Heart left ventricle (tissue), 13 donors: ENCODE results near the gene RBM26.

ENCODE experiments used
- CTCF ChIP-seq, 12 donors: fragments of 200-600 bp; sonication (generic) in 4 of 12; IDR thresholded peaks; one replicate each; pipeline versions ENCODE4 v1.5.0 to v1.8.0; 2018 to 2022; ENCODE audit warnings: antibody characterized with exemption in 12 of 12, mild to moderate bottlenecking in 5 of 12
- POLR2A ChIP-seq, 2 donors: fragments of 450-650 bp; IDR thresholded peaks; one replicate each; pipeline ENCODE4 v1.6.1; 2017; ENCODE audit warnings: antibody characterized with exemption in 2 of 2, mild to moderate bottlenecking in 2 of 2, moderate library complexity in 2 of 2
- donor health status: ischemic (EF 13 %, LVEDD 7.1; RV severe dilation, severe dysfunction).
- donor health status: DM: no; HTN: yes; CAD: no.
- donor health status: DM: no; HTN: no; CAD: no.
- donor health status: ischemic (EF 25% LVEDD 6.9; RV normal size, moderate dysfunction).
- donor health status: ischemic (EF 25% LVEDD 5.7; RV mildly dilated, moderate dysfunction).
- donor health status: ischemic (EF 35%, LVEDD 5.7; RV mildly dilated, moderate dysfunction).
- donor health status: nonischemic (EF 11% LVEDD 7.7; RV severe dilation, severe dysfunction).
- donor health status: DM: yes; HTN: yes; CAD: no.
- donor health status: PGD.
- donor health status: ischemic (EF 29% LVEDD 5.4; RV normal size, mild dysfunction).
- donor health status: nonischemic (EF 23%, LVEDD 6.1; RV moderate dilation, normal function).

GRCh38 chr13:79349011-79349410 is 57.0 kb downstream of the RBM26 start:
- TF ChIP-seq CTCF (IDR thresholded peaks at IDR 0.05) (no peak), POLR2A (IDR thresholded peaks at IDR 0.05) (no peak)
